C4-2B (cell line): ENCODE data around the gene SNAPC4.

Experiments
- ZFX ChIP-seq: fragments of 450-650 bp; IDR thresholded peaks from 2 replicates; pipeline ENCODE4 v1.6.1; 2017
- TF ChIP-seq, protein P1 (sequence below): fragments of 450-650 bp; conservative IDR thresholded peaks from 2 replicates; pipeline ENCODE4 v1.5.1; 2017; ENCODE audit warnings: mild to moderate bottlenecking

DNA sequence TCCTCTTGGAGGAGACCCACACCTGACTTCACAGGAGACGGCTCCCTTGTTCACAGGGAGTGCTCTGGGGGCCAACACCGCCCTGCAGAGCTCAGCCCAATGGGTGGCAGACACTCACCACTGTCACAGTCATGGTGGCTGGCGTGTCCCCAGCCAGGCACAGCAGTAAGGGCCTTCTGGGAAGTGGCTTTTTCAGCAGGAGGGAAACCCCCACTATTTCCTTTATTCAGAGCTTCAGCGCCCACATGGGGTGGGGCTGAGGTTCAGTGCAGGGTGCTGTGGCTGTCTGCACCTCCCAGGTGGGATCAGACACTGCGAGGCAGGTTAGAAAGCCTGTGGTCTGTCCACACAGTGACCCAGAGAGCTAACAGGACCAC lies 3.6 kb upstream of the SNAPC4 start:
- TF ChIP-seq, protein P1, sequence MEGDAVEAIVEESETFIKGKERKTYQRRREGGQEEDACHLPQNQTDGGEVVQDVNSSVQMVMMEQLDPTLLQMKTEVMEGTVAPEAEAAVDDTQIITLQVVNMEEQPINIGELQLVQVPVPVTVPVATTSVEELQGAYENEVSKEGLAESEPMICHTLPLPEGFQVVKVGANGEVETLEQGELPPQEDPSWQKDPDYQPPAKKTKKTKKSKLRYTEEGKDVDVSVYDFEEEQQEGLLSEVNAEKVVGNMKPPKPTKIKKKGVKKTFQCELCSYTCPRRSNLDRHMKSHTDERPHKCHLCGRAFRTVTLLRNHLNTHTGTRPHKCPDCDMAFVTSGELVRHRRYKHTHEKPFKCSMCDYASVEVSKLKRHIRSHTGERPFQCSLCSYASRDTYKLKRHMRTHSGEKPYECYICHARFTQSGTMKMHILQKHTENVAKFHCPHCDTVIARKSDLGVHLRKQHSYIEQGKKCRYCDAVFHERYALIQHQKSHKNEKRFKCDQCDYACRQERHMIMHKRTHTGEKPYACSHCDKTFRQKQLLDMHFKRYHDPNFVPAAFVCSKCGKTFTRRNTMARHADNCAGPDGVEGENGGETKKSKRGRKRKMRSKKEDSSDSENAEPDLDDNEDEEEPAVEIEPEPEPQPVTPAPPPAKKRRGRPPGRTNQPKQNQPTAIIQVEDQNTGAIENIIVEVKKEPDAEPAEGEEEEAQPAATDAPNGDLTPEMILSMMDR, result no peak
- TF ChIP-seq ZFX, result no peak
